ENCODE data around the gene MGMT.
"Not testable (repeated sequence)": the region's sequence is repeated elsewhere in the genome, so short reads cannot be mapped to it uniquely, and the experiment has no call there.

MGMT gene

DNA sequence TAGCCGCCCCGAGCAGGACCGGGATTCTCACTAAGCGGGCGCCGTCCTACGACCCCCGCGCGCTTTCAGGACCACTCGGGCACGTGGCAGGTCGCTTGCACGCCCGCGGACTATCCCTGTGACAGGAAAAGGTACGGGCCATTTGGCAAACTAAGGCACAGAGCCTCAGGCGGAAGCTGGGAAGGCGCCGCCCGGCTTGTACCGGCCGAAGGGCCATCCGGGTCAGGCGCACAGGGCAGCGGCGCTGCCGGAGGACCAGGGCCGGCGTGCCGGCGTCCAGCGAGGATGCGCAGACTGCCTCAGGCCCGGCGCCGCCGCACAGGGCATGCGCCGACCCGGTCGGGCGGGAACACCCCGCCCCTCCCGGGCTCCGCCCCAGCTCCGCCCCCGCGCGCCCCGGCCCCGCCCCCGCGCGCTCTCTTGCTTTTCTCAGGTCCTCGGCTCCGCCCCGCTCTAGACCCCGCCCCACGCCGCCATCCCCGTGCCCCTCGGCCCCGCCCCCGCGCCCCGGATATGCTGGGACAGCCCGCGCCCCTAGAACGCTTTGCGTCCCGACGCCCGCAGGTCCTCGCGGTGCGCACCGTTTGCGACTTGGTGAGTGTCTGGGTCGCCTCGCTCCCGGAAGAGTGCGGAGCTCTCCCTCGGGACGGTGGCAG lies at the start of gene MGMT:
MGMT (plus strand) TSS at position 539 of the 656 bp plus-strand sequence.
- DNase-seq = peak; percentile 95

DNA sequence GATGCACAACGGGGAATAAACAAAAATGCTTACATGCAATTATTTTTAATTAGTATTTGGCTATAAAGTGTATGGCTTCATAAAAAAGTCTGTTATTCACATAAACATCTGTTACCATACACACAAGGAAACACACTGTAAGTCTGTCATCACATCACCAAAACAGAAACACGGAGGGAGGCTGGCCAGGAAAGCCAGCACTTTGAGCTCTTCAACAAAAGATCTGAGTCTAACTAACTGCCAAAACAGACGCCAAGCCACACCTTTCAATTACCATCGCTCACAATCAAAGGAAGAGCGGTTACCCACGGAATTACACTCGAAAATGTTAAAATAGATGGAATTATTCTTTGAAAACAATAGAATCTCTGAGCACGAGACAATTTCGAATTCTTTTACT lies 49.2 kb upstream of the MGMT start:
- DNase-seq = no peak

DNA sequence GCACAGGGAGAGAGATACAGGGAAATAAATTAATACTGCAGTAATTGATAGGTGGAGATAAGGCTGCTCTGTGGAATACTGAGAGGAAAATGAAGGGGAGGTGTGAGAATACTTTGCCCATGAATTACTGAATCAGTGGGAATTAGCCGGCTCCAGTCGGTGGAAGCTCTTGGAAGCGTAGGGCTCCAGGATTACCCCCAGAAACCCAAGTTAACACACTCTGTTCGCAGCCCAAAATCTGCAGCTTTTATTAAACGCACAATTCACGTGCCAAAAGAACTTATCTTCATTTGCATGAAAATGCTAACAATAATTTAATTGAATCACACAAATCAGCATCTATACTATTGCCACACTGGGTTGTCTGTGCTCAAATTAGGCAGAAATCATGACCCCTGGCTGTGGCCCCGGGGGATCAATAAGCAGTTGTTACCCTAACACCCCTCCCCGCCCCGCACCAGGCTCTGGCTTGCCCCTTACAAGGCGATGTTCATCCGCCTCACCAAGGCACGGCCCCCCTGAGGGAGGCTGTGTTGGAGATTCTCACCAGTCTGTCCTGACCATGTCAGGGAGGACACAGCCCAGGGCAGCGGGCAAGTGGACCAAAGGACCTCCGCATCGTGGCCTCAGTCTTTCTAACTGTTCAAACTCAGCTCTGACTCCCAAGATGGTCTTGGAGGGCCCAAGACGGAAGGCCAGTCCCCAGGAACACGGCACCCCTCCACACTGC lies 48.4 kb upstream of the MGMT start:
- DNase-seq = no peak

DNA sequence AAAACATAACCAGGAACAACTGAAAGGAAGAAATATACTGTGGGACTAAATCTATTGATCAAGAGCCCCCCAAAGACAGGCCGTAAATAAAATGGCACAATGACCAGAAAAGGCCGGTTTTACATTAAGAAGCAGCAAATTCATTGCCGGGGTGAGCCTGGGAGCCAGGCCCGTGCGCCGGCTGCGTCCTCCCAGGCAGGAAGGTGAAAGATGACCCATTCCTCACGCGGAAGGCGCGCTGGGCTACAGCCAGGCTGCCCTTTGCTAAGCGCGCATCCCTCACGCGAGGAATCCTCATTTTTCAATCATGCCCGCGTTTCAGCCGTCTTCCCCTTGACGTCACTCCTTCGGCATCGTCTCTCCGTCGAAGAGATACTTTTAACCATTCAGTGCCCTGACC lies 47.6 kb upstream of the MGMT start:
- no peak for DNase-seq

DNA sequence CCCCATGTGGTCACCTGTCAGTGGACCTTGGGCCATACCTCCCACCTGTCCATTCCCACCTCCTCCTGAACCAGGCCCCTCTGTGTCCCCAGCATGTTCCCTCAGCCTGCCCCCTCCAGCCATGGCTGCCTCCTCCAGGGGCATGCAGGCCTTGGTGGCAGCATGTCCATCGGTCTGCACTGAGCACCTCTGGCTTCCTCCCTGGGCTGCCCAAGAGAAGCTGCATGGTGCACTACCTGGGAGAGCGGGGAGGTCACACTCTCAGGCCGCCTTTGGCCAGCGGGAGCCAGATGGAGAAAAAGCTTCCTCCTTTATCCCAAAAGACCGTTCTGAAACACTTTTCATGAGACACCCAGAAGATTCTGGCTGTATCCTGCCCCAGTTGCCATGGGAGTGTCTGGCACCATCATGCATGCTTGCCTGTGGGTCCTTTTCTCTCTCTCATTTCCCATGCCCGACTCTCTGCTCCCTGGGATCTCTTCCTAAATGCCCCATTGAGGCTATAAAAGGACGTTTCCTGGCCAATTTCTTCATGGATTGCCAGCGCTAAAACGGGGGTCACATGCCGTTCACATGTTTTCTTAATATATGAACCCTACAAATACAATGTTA lies 45.5 kb upstream of the MGMT start:
- no peak for DNase-seq

DNA sequence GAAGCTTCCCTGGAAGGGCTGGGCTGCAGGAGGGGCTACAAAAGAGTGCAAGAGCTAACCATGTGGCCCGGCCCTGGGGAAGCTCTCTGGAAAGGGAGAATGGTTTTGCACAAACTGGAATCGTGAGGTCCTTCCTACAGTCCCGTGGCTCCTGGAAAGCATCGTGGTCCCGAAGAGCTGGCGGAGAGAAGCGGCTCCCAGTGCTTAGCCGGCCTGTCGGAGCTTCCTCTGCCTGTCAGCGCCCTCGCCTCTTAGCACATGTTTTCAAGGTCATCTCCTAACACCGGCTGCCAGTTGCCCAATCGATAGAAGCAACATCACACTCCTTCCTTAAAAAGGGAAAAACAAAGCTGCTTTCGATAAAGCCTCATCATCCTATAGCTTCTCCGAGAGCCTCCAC lies 42.1 kb upstream of the MGMT start:
- DNase-seq = no peak

DNA sequence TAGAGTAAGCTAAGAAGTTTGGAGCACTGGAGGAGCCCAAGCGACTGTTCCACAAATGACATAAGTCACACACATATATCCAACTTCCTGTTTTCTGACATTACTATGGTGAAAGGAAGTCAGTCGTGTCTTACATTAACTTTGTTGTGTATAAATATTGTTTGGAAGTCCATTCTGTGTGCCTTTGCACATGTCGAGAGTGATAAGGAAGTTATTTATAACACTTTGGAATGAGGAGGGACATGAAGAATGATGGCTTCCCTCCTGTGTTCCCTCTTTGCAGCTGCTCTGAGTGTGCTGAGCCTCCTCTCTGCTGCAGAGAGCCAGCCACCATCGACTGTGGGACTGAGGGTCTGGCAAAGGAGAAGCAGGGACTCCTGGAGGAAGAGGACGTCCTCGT lies 40.4 kb upstream of the MGMT start:
- peak; percentile 18 for DNase-seq

DNA sequence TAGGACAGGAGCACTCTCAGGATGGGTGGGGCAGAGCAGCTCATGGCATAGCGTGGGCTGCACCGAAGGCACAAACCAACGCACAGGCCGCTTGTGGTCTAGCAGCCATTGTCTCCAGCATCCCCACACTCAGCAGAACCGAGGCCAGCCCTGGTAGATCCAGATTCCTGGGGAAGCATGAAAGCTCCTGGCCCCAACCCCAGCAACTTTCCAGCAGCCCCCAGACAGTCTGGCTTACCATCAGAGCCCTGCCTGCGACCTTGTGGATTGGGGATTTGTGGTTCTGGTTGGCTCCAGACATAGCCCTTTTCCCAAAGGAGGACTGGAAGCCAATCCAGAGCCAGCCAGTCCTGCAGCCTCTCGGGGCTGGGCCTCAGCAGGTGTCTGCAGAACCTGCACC lies 33.8 kb upstream of the MGMT start:
- no peak for DNase-seq

DNA sequence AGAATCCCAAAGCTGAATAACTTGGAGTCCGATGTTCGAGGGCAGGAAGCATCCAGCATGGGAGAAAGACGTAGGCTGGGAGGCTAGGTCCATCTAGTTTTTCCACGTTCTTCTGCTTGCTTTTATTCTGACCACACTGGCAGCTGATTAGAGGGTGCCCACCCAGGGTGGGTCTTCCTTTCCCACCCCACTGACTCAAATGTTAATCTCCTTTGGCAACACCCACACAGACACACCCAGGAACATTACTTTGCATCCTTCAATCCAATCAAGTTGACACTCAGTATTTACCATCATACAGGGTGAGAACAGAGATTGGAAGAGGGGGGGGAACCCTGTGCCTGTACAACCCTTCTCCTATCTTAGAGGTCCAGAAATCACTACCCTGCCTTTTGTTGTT lies 31.3 kb upstream of the MGMT start:
- DNase-seq = not testable (repeated sequence)

DNA sequence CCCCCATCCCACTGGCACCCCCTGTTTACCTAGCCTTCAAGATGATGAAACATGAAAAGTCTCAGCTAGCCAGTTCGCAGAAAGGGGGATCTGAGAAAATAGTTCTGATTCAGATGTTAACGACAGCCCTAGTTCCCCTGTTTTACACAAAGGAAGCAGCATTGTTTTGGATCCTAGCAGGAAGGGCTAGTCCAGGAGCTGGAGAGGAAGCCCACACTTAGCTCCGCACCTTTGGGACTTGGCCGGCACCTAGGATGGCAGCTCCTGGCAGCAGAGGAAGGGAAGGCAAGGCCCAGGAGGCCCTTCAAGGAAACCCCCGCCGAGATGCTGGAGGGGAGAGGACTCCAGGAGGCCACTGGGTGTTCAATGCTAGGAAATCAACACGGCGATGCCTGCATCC lies 29.0 kb upstream of the MGMT start:
- no peak for DNase-seq

DNA sequence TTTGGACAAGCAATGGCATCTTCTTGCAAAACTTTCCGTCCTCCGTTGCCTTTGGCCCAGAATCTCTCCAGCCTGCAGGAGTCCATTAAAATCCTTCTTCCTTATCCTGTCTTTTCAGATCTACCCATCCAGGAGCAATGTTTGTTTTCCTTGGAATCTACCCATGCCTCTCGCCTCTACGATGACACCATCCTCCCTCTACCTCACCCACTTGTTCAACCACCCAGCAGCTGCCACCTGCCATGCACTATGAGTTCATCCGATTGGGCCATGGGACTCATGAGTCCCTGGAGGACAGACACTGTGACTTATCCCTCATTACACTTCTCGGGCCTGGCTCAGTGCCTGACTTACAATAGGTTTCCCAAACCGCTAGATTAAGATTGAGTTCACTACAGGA lies 26.8 kb upstream of the MGMT start:
- no peak for DNase-seq

DNA sequence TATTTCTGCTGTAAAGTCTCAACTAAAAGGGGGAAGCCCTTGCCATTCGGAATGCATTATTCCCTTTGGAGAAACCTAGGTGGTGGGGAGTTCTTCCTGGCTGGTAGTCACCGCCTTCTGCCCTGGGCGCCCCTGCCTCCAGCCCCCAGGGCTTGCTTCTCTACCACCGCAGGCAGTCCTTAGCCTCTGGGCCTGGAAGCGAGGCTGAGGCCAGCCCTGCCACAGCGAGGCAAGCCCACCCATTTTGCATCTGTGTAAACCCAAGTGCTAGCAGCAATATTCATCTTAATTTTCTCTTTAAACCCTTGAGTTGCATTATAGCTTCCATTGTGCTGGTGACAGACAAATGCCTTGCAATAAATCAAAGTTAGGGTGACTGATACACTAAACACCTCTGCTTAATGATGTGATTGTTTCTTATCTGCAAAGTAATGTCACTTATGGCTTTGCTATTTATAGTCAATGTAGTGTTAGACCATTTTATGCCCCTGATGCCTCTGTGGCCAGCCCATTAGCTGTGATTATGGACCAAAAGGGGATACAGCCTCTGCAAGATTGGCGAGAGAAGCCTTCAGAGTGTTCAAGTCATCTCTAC lies 26.2 kb upstream of the MGMT start:
- DNase-seq = no peak

DNA sequence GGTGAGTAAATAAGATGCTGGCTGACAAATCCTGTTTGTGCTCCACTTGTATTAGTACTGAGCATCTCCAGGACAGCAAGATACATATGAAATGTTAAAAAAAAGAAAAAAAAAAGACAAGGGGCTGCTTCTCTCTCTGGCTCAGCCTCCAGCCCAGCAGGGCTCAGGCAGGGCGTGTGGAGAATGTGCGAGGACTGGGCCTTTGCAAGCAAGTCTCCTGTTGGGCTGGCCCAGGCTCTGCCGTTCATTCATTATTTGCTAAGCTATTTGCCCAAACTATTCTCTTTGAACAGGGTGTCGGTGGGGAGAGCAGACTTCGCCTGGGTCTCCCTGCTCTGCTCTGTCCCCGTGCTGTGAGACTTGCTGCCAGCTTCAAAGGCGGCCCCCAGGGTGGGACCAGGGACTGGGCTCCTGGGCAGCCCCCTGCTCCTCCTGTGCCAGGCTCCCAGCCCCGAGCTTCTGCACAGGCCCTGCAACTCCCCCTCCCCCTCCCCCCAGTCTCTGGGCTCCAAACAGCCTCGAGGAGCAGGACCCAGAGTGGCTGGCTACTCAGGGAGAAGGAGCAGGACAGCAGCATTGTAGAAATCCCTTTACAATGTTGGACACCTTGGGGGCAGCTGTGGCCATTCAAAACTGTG lies 25.6 kb upstream of the MGMT start:
- no peak for DNase-seq

DNA sequence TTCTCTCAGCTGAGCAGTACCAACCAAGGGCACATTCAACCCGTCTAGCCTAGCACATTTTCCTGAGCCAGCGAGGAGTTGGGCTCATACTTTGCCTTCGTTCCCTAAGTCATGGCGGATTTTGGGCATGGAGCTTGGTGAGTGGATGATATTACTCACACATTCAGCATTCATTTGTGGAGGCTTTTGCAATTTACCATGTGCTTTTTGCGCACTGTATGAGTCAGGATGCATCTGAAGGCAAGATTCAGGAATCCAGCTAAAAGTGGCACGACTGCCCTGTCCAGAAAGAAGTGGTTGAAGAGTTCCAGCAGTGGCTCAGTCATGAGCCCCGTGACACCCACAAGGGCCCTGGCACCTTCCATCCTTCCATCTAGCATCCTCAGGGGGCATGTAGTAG lies 24.2 kb upstream of the MGMT start:
- DNase-seq = no peak

DNA sequence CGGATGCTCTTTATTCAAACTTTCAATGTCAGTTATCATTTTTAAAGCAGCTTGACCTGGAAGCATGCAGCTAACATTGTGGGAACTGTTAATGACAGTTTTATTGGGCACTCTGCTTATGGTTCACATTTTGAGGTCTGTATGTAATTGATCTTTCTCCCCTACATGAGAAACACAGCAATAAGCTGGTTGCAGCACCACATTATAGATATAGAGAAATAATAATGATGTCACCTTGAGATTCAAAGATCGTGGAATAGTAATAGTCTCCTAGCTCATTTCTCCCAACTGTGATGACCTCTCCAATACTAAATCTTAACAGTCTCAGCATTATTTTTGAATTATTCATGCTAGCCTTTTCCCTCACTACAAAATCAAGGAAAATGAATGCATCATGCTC lies 22.7 kb upstream of the MGMT start:
- no peak for DNase-seq

DNA sequence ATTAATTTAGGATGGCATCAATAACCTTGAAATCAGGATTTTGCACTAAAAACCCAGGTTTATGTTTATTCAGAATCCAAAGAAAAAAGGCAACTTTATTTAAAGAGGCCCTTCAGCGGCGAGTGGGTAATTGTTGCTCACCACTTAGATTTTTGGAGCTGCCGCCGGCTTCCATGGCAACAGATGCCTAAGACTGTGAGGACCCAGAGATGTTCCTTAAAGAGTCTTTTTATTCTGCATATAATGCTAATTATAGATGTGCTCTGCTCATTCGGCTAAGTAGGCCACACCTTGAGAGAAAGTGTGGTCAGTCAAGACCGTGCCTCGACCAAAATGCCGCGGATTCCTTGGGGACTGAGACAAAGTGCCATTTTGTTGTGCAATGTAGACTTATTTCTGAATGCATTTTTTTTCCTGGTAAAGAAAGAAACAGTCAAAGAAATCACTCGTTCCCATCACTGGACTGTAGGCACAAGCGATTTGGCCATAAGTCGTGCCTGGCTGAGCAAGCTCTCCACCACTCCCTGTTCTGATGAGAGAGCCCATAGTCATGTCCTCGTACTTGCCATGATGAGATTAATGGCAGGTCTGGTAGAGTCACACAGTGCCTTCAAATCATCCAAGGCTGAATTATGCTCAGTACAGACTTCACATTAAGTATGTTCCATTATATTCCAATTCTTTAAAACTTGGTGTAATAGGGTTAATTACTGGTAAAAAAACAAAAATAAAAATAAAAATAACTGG lies 21.4 kb upstream of the MGMT start:
- DNase-seq = no peak

DNA sequence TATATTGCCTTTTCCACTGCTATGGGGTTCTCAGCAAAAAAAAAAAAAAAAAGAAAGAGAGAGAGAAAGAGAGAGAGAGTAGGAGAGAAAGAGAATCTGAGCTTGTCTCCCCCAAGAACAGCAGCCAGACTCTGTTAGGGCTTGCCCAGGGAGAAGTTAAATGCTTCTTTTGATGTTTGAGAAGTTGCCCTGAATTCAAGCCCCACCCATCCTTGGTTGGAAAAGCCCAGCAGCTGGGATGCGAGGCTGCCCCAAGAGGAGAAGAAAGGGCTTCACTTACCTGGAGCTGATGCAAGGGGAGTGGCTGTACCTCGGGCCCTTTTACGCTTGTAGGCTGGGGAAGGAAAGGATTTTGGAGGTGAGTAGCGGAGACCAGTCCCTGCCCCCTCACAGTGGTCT lies 20.9 kb upstream of the MGMT start:
- DNase-seq = no peak

DNA sequence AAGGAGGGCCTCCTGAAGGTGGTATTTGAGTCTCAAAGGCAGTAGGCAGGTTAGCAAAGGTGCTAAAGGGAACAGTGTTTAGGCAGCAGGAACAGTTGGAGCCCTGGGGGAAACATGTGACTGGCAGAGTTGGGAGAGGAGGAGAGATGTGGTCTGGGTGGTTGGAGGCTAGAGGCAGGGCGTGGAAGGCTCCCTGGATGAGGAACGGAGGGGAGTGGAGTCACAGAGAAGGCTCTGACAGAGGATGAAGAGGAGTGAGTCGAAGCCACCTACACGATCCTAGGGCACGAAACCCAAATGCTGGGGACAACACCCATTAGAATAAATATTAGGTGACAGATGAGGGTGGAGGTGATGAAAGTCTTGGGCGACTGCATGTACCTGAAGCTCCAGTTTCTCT lies 19.6 kb upstream of the MGMT start:
- DNase-seq = no peak

DNA sequence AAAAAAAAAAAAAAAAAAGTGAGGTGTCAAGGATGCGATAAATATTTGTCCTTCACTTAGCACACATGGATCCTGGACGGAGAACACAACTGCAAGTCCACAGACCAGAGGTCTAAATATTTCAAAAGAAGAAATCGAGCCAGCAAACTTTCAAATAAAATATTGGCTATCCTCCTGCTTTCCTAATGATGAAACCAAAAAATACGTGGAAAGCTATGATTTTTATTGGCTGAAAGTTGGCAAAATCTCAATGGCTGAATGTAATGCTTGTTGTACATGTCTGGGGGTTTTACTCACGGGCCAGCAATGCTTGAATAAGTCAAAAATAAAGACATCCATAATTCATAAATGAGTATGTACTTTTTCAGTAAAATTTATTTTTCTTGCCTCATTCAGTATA lies 19.0 kb upstream of the MGMT start:
- no peak for DNase-seq

DNA sequence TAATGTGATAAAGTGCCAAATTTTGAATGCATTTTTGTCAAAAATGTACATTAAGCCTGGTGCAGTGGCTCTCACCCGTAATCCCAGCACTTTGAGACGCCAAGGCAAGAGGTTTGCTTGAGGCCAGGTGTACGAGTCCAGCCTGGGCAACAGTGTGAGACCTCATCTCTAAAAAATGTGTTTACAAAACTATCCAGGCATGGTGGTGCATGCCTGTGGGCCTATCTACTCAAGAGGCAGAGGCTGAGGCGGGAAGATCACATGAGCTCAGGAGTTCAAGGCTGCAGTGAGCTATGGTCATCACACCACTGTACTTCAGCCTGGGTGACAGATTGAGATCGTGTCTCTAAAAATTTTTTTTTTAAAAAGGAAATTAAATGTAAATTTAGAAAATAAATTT lies 18.5 kb upstream of the MGMT start:
- no peak for DNase-seq

DNA sequence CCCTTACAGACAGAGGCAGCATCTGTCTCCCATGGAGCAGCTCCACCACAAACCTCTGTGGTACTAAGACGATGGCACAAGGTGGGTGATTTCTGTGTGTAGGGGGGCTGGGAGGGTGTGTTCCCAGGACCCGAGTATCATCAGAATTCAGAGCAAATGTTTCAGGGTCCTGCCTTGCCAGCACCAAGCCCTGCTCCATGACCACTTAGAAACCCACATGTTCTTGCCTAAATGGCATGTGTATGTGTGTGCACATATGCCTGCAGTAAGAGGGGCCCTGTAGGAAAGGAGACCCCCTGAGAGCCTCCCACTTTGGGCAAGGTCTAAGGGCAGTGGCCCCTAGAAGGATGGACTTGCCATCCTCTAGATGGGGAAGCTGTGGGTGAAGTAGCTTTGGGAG lies 17.1 kb upstream of the MGMT start:
- no peak for DNase-seq

DNA sequence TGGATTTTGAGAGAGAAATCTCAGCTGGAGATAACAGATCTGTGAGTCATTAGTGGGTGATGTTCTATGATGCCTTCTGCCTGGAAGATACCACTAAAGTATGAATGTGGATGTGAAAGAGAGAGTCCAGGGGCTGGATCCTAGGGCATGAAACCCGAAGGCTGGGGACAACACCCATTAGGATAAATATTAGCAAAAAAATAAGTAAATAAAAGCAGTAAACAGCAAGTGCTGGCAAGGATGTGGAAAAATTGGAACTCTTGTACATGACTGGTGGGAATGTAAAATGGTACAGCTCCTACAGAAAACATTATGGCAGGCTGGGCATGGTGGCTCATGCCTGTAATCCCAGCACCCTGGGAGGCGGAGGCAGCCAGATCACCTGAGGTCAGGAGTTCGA lies 16.6 kb upstream of the MGMT start:
- no peak for DNase-seq

DNA sequence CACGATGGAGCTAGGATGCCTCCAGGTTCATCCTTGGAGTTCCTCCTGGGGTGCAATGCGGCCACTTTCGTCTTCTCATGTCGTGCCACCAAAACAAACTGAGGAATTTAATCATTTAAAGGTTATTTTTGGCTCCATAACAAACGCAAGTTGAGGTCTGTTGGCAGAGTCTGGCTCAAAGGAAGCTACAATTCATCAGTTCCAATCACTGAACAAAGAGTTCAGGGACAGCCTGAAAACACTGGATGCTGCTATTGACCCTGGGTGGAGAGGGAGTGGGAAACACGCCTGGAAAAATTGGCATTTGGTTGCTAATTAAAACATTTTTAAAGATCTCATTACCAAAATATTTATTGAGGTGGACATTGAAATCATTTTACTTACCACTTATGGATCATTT lies 11.4 kb upstream of the MGMT start:
- DNase-seq = no peak
